ENCODE data around the gene UAP1. TPM values are rescaled to one million over a fixed set of nuclear protein-coding genes. Genes with fewer than 3 reads are reported as not detected.

Gene UAP1
- total RNA-seq, 3 donors from 2014 or later = 123 to 190 (median 128) TPM

DNA sequence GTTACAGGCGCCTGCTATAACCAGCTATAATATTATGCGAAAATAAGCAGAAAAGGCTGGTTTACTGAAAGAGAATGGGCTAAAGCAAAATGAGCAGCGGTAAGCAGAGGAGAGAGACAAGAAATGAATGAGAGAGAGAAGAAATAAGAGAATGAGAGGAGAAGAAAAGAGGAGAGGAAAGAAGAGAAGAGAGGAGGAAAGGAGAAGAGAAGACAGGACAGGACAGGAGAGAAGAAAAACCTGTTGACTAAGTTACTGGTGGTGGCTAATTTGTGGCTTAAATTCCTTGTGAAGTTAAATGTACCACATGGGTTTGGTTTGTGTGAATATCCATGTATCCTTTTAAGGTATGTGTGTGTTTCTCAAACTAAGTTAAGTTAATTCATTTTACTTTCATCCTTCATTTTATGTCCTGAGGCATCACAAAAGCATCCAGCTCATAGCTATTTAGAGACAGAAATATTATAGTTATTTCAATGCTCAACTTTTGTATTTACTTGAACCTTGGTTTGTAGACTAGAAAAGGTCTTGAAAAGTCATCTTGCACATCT, 67.6 kb downstream of the UAP1 start:
- intact Hi-C loops (cut with DNase I; ENCODE audit: low total_unique reads) = loop anchor here (5.0 kb wide), 1 partner anchor 223 kb away; no protein-coding TSS in a partner anchor
- H3K27me3 ChIP-seq = no peaks in the 10 kb centered on the region
- no peak for DNase-seq (ENCODE audit: low spot score in 2 of 2)
- H3K27ac ChIP-seq = no peak overlapping the region
- H3K36me3 ChIP-seq = no peaks in the 10 kb centered on the region
- H3K4me1 ChIP-seq = no peaks in the 10 kb centered on the region
- no peak overlapping the region for H3K4me3 ChIP-seq
- no peaks in the 10 kb centered on the region for H3K9me3 ChIP-seq
- no peak for TF ChIP-seq POLR2AphosphoS5 (IDR thresholded peaks at IDR 0.05)
- TF ChIP-seq POLR2A (IDR thresholded peaks at IDR 0.05) = no peak
- TF ChIP-seq, protein P1, sequence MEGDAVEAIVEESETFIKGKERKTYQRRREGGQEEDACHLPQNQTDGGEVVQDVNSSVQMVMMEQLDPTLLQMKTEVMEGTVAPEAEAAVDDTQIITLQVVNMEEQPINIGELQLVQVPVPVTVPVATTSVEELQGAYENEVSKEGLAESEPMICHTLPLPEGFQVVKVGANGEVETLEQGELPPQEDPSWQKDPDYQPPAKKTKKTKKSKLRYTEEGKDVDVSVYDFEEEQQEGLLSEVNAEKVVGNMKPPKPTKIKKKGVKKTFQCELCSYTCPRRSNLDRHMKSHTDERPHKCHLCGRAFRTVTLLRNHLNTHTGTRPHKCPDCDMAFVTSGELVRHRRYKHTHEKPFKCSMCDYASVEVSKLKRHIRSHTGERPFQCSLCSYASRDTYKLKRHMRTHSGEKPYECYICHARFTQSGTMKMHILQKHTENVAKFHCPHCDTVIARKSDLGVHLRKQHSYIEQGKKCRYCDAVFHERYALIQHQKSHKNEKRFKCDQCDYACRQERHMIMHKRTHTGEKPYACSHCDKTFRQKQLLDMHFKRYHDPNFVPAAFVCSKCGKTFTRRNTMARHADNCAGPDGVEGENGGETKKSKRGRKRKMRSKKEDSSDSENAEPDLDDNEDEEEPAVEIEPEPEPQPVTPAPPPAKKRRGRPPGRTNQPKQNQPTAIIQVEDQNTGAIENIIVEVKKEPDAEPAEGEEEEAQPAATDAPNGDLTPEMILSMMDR (IDR thresholded peaks at IDR 0.05) = no peak

DNA sequence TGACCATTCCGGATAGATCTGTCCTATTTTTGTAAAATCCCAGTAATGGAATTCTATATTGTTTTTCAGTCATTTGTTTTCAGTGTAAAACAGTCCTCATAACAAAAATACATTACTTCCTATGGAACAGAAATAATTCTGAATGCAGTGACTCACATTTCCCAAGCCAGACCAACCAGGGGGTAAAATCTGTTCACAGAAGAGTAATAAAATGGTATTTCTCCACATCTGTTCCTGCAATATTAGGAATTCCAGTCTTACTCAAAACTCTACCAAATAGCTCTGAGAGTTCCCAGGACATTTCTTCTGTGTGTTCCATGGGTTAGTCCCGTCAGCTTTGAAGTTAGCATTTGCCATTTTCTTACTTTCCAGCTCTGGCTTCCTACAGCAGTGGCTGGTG, 68.1 kb downstream of the UAP1 start:
- TF ChIP-seq POLR2A (IDR thresholded peaks at IDR 0.05) = no peak
- TF ChIP-seq, protein P1 (IDR thresholded peaks at IDR 0.05) = no peak
- TF ChIP-seq POLR2AphosphoS5 (IDR thresholded peaks at IDR 0.05) = no peak
- peak overlapping the region in 1 of 2 donors; percentile 87 for H3K27ac ChIP-seq
- H3K36me3 ChIP-seq = no peaks in the 10 kb centered on the region
- H3K4me3 ChIP-seq = no peak overlapping the region
- H3K27me3 ChIP-seq = no peaks in the 10 kb centered on the region
- no peaks in the 10 kb centered on the region for H3K9me3 ChIP-seq
- intact Hi-C loops (cut with DNase I; ENCODE audit: low total_unique reads) = loop anchor here (5.0 kb wide), 1 partner anchor 223 kb away; no protein-coding TSS in a partner anchor
- DNase-seq (ENCODE audit: low spot score in 2 of 2) = no peak
- H3K4me1 ChIP-seq = no peaks in the 10 kb centered on the region

DNA sequence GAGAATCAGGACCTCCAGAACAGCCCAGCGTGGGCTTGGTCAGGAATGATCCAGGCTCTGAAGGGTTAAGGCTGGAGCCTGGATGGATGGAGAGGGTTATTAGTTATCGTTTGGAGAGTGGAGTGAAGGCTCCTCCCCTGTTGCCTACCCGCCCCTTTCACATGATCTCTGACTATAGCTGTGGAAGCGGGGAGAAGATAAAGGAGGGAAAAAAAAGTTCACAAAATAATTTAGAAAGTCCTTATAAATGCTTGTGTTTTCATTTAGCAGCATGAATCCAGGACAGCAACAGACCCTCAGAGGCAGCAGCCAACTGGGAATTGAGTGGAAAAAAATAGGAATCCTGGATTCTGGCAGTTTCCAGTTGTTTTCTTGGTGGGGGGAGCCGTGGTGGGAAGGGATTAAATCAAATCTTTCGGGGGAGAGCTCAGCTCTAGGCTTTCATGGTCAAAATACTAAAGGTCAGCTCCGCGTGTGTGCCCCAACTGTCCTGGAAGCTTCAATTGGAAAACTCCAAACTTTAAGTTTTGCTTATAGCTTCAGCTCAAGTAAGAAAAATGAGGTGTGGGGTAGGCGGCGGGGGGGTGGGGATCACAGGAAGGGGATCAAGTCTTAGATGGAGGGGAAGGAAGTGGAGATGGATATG, 70.1 kb downstream of the UAP1 start:
- Histone ChIP-seq H3K4me1 (no peaks in the 10 kb centered on the region), H3K27me3 (no peaks in the 10 kb centered on the region), H3K4me3 (peak overlapping the region; percentile 46 to 70 (median 47)), H3K9me3 (no peaks in the 10 kb centered on the region), H3K36me3 (no peaks in the 10 kb centered on the region), H3K27ac (peak overlapping the region; percentile 66 to 87)
- DNase-seq (ENCODE audit: low spot score in 2 of 2) = no peak
- intact Hi-C loops (cut with DNase I; ENCODE audit: low total_unique reads) = no loop called here
- no peak for TF ChIP-seq POLR2A (IDR thresholded peaks at IDR 0.05)
- no peak for TF ChIP-seq POLR2AphosphoS5 (IDR thresholded peaks at IDR 0.05)
- TF ChIP-seq, protein P1 (IDR thresholded peaks at IDR 0.05) = no peak

DNA sequence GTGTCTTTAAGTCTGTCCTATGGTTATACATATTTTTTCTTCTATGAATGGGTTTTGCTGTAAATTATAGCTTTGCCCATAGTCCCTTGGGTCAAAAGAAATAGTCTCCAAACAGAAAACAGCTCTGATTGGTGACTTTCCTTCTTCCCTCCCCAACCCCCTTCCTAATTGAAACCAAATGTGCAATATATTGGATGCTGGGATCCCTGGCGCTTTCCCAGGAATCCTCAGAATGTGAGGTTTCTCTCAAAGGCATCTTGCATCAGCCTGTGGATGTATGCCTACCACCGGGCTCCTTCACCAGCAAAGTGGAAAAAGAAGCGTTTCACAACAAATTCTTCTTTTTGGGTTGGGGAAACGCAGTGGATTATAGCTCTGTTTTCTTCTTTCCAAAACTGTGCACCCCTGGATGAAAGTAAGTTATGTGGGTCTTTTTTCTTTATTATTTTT, 70.7 kb downstream of the UAP1 start, which contains the start of gene DDR2:
Gene DDR2, plus strand, starts transcription at position 248 of the 450 bp plus-strand sequence. CDS start 86,600 bp downstream, outside the sequence.
- no peaks in the 10 kb centered on the region for H3K27me3 ChIP-seq
- intact Hi-C loops (cut with DNase I; ENCODE audit: low total_unique reads) = no loop called here
- no peaks in the 10 kb centered on the region for H3K4me1 ChIP-seq
- peak; percentile 56 to 62 for DNase-seq (ENCODE audit: low spot score in 2 of 2)
- peak within 1 kb of the TSS; percentile 46 to 70 (median 47) for H3K4me3 ChIP-seq
- no peaks in the 10 kb centered on the region for H3K36me3 ChIP-seq
- no peaks in the 10 kb centered on the region for H3K9me3 ChIP-seq
- no peak for TF ChIP-seq POLR2A (IDR thresholded peaks at IDR 0.05)
- TF ChIP-seq, protein P1 (IDR thresholded peaks at IDR 0.05) = no peak
- peak; percentile 17 to 65 (median 51) for TF ChIP-seq POLR2AphosphoS5 (IDR thresholded peaks at IDR 0.05)
- H3K27ac ChIP-seq = peak within 1 kb of the TSS; percentile 66 to 87

DNA sequence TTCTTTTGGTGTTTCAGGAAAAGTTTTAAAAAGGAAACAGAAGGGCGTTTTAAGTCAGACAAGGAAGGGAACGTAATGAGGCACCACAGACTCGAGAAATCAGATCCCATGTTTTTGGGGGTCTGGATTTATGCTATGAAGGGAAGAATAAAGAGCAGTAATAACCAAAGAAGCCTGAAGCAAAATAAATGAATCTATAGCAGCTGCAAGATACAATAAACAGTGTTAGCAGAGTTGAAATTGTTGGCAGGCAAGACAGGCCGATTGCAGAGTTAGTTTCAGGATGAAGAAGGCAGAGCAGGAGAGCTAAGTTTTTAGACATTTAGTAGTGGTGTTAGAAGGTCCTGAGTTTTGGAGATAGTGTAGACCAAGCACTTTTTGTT, 71.2 kb downstream of the UAP1 start:
- Histone ChIP-seq H3K4me1 (no peaks in the 10 kb centered on the region), H3K27ac (peak overlapping the region; percentile 66 to 76), H3K4me3 (peak overlapping the region; percentile 46 to 70 (median 47)), H3K9me3 (no peaks in the 10 kb centered on the region), H3K36me3 (no peaks in the 10 kb centered on the region), H3K27me3 (no peaks in the 10 kb centered on the region)
- intact Hi-C loops (cut with DNase I; ENCODE audit: low total_unique reads) = no loop called here
- DNase-seq (ENCODE audit: low spot score in 2 of 2) = no peak
- no peak for TF ChIP-seq POLR2AphosphoS5 (IDR thresholded peaks at IDR 0.05)
- TF ChIP-seq, protein P1 (IDR thresholded peaks at IDR 0.05) = no peak
- no peak for TF ChIP-seq POLR2A (IDR thresholded peaks at IDR 0.05)
